GM12878 (cell line): ENCODE measurements around the gene RANBP9. TPM values are rescaled to one million over a fixed set of nuclear protein-coding genes. Genes with fewer than 3 reads are reported as not detected.

Experiments
- CHD1 ChIP-seq: IDR thresholded peaks from 2 replicates; pipeline ENCODE4 v1.6.1; 2012; ENCODE audit warnings: low read depth, low read length, improper control_type of control experiment
- CUX1 ChIP-seq: IDR thresholded peaks from 2 replicates; pipeline ENCODE4 v1.6.1; 2012; ENCODE audit warnings: improper control_type of control experiment, low read depth, low read length; ENCODE audit not compliant: insufficient replicate concordance
- FOXM1 ChIP-seq: IDR thresholded peaks from 2 replicates; pipeline ENCODE4 v1.6.1; 2012; ENCODE audit warnings: low read depth, mild to moderate bottlenecking, inconsistent platforms, low read length, moderate library complexity
- KAT2A ChIP-seq: conservative IDR thresholded peaks from 2 replicates; pipeline ENCODE4 v1.6.1; 2011; ENCODE audit warnings: low read depth, low read length; ENCODE audit not compliant: control insufficient read depth
- MEF2A ChIP-seq: IDR thresholded peaks from 2 replicates; pipeline ENCODE4 v1.6.1; 2011; ENCODE audit warnings: low read depth, mild to moderate bottlenecking, low read length, moderate library complexity; ENCODE audit not compliant: insufficient read depth
- MEF2B ChIP-seq: fragments of 450-650 bp; IDR thresholded peaks from 2 replicates; pipeline ENCODE4 v1.6.1; 2018; ENCODE audit warnings: mild to moderate bottlenecking, moderate library complexity; ENCODE audit not compliant: partially characterized antibody, poor library complexity, severe bottlenecking
- NFYB ChIP-seq: IDR thresholded peaks from 2 replicates; pipeline ENCODE4 v1.6.1; 2011; ENCODE audit warnings: low read depth, mild to moderate bottlenecking, low read length, improper control_type of control experiment, moderate library complexity; ENCODE audit not compliant: insufficient read depth
- SKIL ChIP-seq: fragments of 450-650 bp; IDR thresholded peaks from 2 replicates; pipeline ENCODE4 v1.6.1; 2017; ENCODE audit warnings: mild to moderate bottlenecking, low read depth, inconsistent platforms; ENCODE audit not compliant: poor library complexity, severe bottlenecking
- SUZ12 ChIP-seq: fragments of 200-600 bp; sonication (generic); IDR thresholded peaks from one replicate; pipeline ENCODE4 v1.6.1; 2018; ENCODE audit warnings: antibody characterized with exemption, mild to moderate bottlenecking; ENCODE audit not compliant: unreplicated experiment
- TBL1XR1 ChIP-seq: IDR thresholded peaks from 2 replicates; pipeline ENCODE4 v1.6.1; 2012; ENCODE audit warnings: low read depth, low read length, improper control_type of control experiment
- ZNF622 ChIP-seq: fragments of 450-650 bp; IDR thresholded peaks from 2 replicates; pipeline ENCODE4 v1.6.1; 2017; ENCODE audit warnings: mild to moderate bottlenecking, inconsistent platforms
- polyA plus RNA-seq, 11 experiments: library from polyadenylated mRNA; depleted of rRNA in 4 of 11; unstranded in 6 of 11; stranded (reverse) in 5 of 11; fragments of >200 nt; fragmentation: Nextera tagmentation in 4 of 11; fragmentation: Illumina TruSeq in 1 of 11; extraction: Ambion mirVana in 4 of 11; extraction: Trizol in 1 of 11; gene quantifications; 1 replicate in 1 of 11; 2 replicates in 10 of 11; pipeline versions ENCODE4 v1.2.1 to v1.2.3, GENCODE V29; 2011 to 2016; ENCODE audit warnings: inconsistent platforms in 2 of 11, missing spikeins in 2 of 11, low read depth in 1 of 11
- total RNA-seq, 4 experiments: library from RNA; depleted of rRNA in 3 of 4; stranded (reverse); fragments of >200 nt in 3 of 4; fragmentation: Illumina TruSeq in 1 of 4; extraction: Trizol in 1 of 4; gene quantifications; 2 replicates each; pipeline versions ENCODE4 v1.2.1 to v1.2.3, GENCODE V29; 2013 to 2021
- TF ChIP-seq, protein P1 (sequence below): IDR thresholded peaks from 2 replicates; pipeline ENCODE4 v1.6.1; 2011; ENCODE audit warnings: mild to moderate bottlenecking, low read depth, low read length, moderate library complexity; ENCODE audit not compliant: insufficient replicate concordance
- TF ChIP-seq, protein P2 (sequence below): fragments of 450-650 bp; IDR thresholded peaks from 2 replicates; pipeline ENCODE4 v1.6.1; 2016; ENCODE audit warnings: mild to moderate bottlenecking
- TF ChIP-seq, protein P3 (sequence below): fragments of 450-650 bp; IDR thresholded peaks from 2 replicates; pipeline ENCODE4 v1.6.1; 2018; ENCODE audit warnings: mild to moderate bottlenecking, low read depth, moderate library complexity; ENCODE audit not compliant: partially characterized antibody

The RANBP9 gene
- total and polyA plus RNA-seq, 10 of the 15 experiments (the other 5 are each of a cell fraction or from before 2014, with no cell fraction given) = 3.7 to 43.1 (median 16.2) TPM

DNA sequence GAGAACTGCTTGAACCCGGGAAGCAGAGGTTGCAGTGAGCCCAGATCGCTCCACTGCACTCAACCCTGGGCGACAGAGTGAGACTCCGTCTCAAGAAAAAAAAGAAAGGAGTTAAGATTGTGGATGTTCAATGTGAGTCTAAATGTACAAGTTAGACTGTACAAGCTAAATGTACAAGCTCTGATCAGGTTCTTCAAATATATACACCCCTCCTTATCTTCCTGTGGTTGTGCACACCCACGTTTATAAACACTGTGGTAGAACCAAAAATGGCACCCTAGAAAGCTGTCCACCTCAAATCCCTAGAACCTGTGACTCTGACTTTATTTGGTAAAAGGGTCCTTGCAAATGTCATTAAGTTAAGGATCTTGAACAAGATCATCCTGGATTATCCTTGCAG is 11.2 kb upstream of the RANBP9 start (continued):
- TF ChIP-seq SUZ12 = no peak
- no peak for TF ChIP-seq ZNF622
- no peak for TF ChIP-seq SKIL
- TF ChIP-seq, protein P1, sequence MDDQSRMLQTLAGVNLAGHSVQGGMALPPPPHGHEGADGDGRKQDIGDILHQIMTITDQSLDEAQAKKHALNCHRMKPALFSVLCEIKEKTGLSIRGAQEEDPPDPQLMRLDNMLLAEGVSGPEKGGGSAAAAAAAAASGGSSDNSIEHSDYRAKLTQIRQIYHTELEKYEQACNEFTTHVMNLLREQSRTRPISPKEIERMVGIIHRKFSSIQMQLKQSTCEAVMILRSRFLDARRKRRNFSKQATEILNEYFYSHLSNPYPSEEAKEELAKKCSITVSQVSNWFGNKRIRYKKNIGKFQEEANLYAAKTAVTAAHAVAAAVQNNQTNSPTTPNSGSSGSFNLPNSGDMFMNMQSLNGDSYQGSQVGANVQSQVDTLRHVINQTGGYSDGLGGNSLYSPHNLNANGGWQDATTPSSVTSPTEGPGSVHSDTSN = no peak
- TF ChIP-seq CUX1 = no peak
- no peak for TF ChIP-seq FOXM1
- no peak for TF ChIP-seq NFYB
- TF ChIP-seq, protein P2, sequence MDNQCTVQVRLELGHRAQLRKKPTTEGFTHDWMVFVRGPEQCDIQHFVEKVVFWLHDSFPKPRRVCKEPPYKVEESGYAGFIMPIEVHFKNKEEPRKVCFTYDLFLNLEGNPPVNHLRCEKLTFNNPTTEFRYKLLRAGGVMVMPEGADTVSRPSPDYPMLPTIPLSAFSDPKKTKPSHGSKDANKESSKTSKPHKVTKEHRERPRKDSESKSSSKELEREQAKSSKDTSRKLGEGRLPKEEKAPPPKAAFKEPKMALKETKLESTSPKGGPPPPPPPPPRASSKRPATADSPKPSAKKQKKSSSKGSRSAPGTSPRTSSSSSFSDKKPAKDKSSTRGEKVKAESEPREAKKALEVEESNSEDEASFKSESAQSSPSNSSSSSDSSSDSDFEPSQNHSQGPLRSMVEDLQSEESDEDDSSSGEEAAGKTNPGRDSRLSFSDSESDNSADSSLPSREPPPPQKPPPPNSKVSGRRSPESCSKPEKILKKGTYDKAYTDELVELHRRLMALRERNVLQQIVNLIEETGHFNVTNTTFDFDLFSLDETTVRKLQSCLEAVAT = no peak
- no peak for TF ChIP-seq MEF2B
- TF ChIP-seq, protein P3, sequence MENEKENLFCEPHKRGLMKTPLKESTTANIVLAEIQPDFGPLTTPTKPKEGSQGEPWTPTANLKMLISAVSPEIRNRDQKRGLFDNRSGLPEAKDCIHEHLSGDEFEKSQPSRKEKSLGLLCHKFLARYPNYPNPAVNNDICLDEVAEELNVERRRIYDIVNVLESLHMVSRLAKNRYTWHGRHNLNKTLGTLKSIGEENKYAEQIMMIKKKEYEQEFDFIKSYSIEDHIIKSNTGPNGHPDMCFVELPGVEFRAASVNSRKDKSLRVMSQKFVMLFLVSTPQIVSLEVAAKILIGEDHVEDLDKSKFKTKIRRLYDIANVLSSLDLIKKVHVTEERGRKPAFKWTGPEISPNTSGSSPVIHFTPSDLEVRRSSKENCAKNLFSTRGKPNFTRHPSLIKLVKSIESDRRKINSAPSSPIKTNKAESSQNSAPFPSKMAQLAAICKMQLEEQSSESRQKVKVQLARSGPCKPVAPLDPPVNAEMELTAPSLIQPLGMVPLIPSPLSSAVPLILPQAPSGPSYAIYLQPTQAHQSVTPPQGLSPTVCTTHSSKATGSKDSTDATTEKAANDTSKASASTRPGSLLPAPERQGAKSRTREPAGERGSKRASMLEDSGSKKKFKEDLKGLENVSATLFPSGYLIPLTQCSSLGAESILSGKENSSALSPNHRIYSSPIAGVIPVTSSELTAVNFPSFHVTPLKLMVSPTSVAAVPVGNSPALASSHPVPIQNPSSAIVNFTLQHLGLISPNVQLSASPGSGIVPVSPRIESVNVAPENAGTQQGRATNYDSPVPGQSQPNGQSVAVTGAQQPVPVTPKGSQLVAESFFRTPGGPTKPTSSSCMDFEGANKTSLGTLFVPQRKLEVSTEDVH = no peak
- TF ChIP-seq MEF2A = no peak
- TF ChIP-seq CHD1 = no peak
- TF ChIP-seq KAT2A = no peak
- no peak for TF ChIP-seq TBL1XR1
